K562 (cell line): ENCODE data around the gene ZBTB49. TPM values are rescaled to one million over a fixed set of nuclear protein-coding genes. Genes with fewer than 3 reads are reported as not detected.

Source experiments
- ATF1 ChIP-seq, 2 experiments: fragments of 450-650 bp in 1 of 2; IDR thresholded peaks; 2 replicates each; pipeline ENCODE4 v1.6.1; 2016; ENCODE audit warnings: missing compliant biosample characterization in 1 of 2, missing genetic modification characterization in 1 of 2
- CAMTA2 ChIP-seq: fragments of 250-450 bp; sonication (Bioruptor Pico); conservative IDR thresholded peaks from 2 replicates; pipeline ENCODE4 v1.5.1; 2022
- ELF4 ChIP-seq: fragments of 450-650 bp; formaldehyde crosslinking; IDR thresholded peaks from 2 replicates; pipeline ENCODE4 v1.4.0; 2022; ENCODE audit warnings: missing genetic modification characterization
- HDAC2 ChIP-seq: fragments of 450-650 bp; IDR thresholded peaks from 2 replicates; pipeline ENCODE4 v1.6.1; 2016; ENCODE audit warnings: mild to moderate bottlenecking
- MYC ChIP-seq, 2 experiments: fragments of 250-450 bp in 1 of 2; sonication (Bioruptor Pico) in 1 of 2; IDR thresholded peaks; 2 replicates each; pipeline versions ENCODE4 v1.5.1 to v1.6.1; 2012 to 2021; ENCODE audit warnings: low read depth in 2 of 2, borderline replicate concordance in 1 of 2, improper control_type of control experiment in 1 of 2, low read length in 1 of 2, mild to moderate bottlenecking in 1 of 2, moderate library complexity in 1 of 2
- RCOR1 ChIP-seq, 2 experiments: IDR thresholded peaks; 2 replicates each; pipeline ENCODE4 v1.6.1; 2012; ENCODE audit warnings: low read depth in 2 of 2, low read length in 2 of 2, borderline replicate concordance in 1 of 2, improper control_type of control experiment in 1 of 2
- TEAD4 ChIP-seq, 2 experiments: sonication (generic) in 1 of 2; formaldehyde crosslinking in 1 of 2; IDR thresholded peaks; 2 replicates each; pipeline versions ENCODE4 v1.6.1 to v1.8.0; 2012 to 2022; ENCODE audit warnings: borderline replicate concordance in 1 of 2, inconsistent platforms in 1 of 2, low read length in 1 of 2, mild to moderate bottlenecking in 1 of 2, missing genetic modification reagents in 1 of 2
- YBX1 ChIP-seq: fragments of 450-650 bp; IDR thresholded peaks from 2 replicates; pipeline ENCODE4 v1.7.1; 2016; ENCODE audit warnings: mild to moderate bottlenecking
- ZNF263 ChIP-seq: sonication (generic); formaldehyde crosslinking; IDR thresholded peaks from 2 replicates; pipeline ENCODE4 v1.8.0; 2022; ENCODE audit warnings: mild to moderate bottlenecking, missing genetic modification reagents, borderline replicate concordance
- ZNF274 ChIP-seq: IDR thresholded peaks from 2 replicates; pipeline ENCODE4 v1.6.1; 2011; ENCODE audit warnings: low read depth, mild to moderate bottlenecking, low read length, moderate library complexity, borderline replicate concordance
- ZNF785 ChIP-seq: fragments of 250-450 bp; sonication (Bioruptor Pico); IDR thresholded peaks from 2 replicates; pipeline ENCODE4 v1.4.0; 2020; ENCODE audit warnings: mild to moderate bottlenecking
- polyA plus RNA-seq, 8 experiments: library from polyadenylated mRNA; depleted of rRNA in 4 of 8; stranded (reverse) in 5 of 8; unstranded in 3 of 8; fragments of >200 nt; fragmentation: Nextera tagmentation in 2 of 8; fragmentation: Illumina TruSeq in 1 of 8; extraction: Ambion mirVana in 2 of 8; extraction: Trizol in 1 of 8; gene quantifications; 2 replicates each; pipeline versions ENCODE4 v1.2.1 to v1.2.3, GENCODE V29; 2011 to 2014; ENCODE audit warnings: inconsistent platforms in 1 of 8, missing spikeins in 1 of 8
- total RNA-seq, 7 experiments: library from RNA; depleted of rRNA in 6 of 7; stranded (reverse); fragments of >200 nt in 6 of 7; fragmentation: Illumina TruSeq in 2 of 7; extraction: Trizol in 2 of 7; gene quantifications; 2 replicates each; pipeline versions ENCODE4 v1.2.1 to v1.2.3, GENCODE V29; 2011 to 2021; ENCODE audit warnings: low replicate concordance in 1 of 7
- TF ChIP-seq, protein P1 (sequence below), 2 experiments: IDR thresholded peaks; 2 replicates each; pipeline ENCODE4 v1.6.1; 2012; ENCODE audit warnings: improper control_type of control experiment in 2 of 2, low read depth in 2 of 2, low read length in 2 of 2, borderline replicate concordance in 1 of 2
- TF ChIP-seq, protein P2 (sequence below), 2 experiments: IDR thresholded peaks in 1 of 2; conservative IDR thresholded peaks in 1 of 2; 2 replicates each; pipeline ENCODE4 v1.6.1; 2016; ENCODE audit warnings: low read depth in 2 of 2, mild to moderate bottlenecking in 1 of 2, missing compliant biosample characterization in 1 of 2, missing genetic modification characterization in 1 of 2, moderate library complexity in 1 of 2
- TF ChIP-seq, protein P3 (sequence below): fragments of 250-450 bp; sonication (Bioruptor Pico); IDR thresholded peaks from 2 replicates; pipeline ENCODE4 v1.5.0; 2021; ENCODE audit warnings: mild to moderate bottlenecking, moderate library complexity
- TF ChIP-seq, protein P4 (sequence below): sonication (generic); formaldehyde crosslinking; IDR thresholded peaks from 2 replicates; pipeline ENCODE4 v1.9.0; 2022; ENCODE audit warnings: mild to moderate bottlenecking, missing genetic modification reagents

Gene ZBTB49
- total and polyA plus RNA-seq, 9 of the 15 experiments (the other 6 are each of a cell fraction or from before 2014, with no cell fraction given) = 0.49 to 8.0 (median 4.2) TPM

DNA sequence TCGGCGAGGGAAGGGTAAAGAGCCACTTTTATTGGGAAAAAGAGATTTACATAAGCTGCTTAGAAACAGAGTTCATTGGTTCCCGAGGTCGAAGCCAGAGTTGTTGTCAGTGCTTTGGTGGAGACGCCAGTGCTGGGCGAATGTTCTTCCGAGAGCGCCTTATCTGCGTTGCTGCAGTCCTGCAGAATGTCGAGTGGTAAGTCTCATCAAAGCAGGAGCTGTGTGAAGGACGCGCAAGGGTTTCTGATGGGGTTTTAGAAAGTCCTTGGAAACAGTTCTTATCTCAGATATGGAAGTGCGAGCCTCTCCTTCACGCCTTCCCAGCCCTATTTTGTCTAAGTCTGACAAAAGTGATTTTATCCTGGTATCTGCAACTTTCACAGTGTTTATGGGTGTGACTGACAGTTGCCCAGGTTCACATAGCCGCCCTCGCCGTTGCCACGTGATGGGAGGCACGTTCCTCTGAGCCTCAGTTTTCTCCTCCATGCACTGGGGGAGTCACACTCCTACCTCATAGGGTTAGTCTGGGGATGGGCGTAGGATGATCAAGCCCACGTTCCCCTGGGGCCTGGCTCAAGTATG lies 49.5 kb downstream of the ZBTB49 start (continued):
- TF ChIP-seq MYC (IDR thresholded peaks at IDR 0.05; ENCODE audit: low read depth, low read length) = 0 out of 2 replicates have a peak, but pooled peaks have one; percentile 14
- no peak for TF ChIP-seq MYC (CRISPR knock-in tag; IDR thresholded peaks at IDR 0.05; ENCODE audit: borderline replicate concordance, low read depth)
- TF ChIP-seq ZNF263 (CRISPR knock-in tag) = no peak
- no peak for TF ChIP-seq ELF4 (CRISPR knock-in tag)
- TF ChIP-seq ZNF274 = no peak
- peak; percentile 53 for TF ChIP-seq TEAD4 (IDR thresholded peaks at IDR 0.05; ENCODE audit: low read length)
- TF ChIP-seq TEAD4 (CRISPR knock-in tag; IDR thresholded peaks at IDR 0.05; ENCODE audit: borderline replicate concordance) = no peak
- TF ChIP-seq YBX1 = no peak
- TF ChIP-seq ZNF785 (CRISPR knock-in tag) = no peak
- TF ChIP-seq, protein P1, sequence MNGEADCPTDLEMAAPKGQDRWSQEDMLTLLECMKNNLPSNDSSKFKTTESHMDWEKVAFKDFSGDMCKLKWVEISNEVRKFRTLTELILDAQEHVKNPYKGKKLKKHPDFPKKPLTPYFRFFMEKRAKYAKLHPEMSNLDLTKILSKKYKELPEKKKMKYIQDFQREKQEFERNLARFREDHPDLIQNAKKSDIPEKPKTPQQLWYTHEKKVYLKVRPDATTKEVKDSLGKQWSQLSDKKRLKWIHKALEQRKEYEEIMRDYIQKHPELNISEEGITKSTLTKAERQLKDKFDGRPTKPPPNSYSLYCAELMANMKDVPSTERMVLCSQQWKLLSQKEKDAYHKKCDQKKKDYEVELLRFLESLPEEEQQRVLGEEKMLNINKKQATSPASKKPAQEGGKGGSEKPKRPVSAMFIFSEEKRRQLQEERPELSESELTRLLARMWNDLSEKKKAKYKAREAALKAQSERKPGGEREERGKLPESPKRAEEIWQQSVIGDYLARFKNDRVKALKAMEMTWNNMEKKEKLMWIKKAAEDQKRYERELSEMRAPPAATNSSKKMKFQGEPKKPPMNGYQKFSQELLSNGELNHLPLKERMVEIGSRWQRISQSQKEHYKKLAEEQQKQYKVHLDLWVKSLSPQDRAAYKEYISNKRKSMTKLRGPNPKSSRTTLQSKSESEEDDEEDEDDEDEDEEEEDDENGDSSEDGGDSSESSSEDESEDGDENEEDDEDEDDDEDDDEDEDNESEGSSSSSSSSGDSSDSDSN (IDR thresholded peaks at IDR 0.05; ENCODE audit: borderline replicate concordance in 1 of 2, low read depth in 2 of 2, low read length in 2 of 2) = peak in 1 of 2 experiments; percentile 61; a peak in 1 of 4 replicates
- TF ChIP-seq, protein P2, sequence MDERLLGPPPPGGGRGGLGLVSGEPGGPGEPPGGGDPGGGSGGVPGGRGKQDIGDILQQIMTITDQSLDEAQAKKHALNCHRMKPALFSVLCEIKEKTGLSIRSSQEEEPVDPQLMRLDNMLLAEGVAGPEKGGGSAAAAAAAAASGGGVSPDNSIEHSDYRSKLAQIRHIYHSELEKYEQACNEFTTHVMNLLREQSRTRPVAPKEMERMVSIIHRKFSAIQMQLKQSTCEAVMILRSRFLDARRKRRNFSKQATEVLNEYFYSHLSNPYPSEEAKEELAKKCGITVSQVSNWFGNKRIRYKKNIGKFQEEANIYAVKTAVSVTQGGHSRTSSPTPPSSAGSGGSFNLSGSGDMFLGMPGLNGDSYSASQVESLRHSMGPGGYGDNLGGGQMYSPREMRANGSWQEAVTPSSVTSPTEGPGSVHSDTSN (CRISPR knock-in tag; IDR thresholded peaks at IDR 0.05; ENCODE audit: low read depth) = 0 out of 2 replicates have a peak, but pooled peaks have one; percentile 9
- TF ChIP-seq, protein P2 (tag; conservative IDR thresholded peaks at IDR 0.05; ENCODE audit: low read depth) = peak; percentile 48
- no peak for TF ChIP-seq CAMTA2
- peak in 1 of 2 experiments; percentile 61; a peak in 2 of 4 replicates for TF ChIP-seq RCOR1 (IDR thresholded peaks at IDR 0.05; ENCODE audit: borderline replicate concordance in 1 of 2, low read depth in 2 of 2, low read length in 2 of 2)
- TF ChIP-seq, protein P3, sequence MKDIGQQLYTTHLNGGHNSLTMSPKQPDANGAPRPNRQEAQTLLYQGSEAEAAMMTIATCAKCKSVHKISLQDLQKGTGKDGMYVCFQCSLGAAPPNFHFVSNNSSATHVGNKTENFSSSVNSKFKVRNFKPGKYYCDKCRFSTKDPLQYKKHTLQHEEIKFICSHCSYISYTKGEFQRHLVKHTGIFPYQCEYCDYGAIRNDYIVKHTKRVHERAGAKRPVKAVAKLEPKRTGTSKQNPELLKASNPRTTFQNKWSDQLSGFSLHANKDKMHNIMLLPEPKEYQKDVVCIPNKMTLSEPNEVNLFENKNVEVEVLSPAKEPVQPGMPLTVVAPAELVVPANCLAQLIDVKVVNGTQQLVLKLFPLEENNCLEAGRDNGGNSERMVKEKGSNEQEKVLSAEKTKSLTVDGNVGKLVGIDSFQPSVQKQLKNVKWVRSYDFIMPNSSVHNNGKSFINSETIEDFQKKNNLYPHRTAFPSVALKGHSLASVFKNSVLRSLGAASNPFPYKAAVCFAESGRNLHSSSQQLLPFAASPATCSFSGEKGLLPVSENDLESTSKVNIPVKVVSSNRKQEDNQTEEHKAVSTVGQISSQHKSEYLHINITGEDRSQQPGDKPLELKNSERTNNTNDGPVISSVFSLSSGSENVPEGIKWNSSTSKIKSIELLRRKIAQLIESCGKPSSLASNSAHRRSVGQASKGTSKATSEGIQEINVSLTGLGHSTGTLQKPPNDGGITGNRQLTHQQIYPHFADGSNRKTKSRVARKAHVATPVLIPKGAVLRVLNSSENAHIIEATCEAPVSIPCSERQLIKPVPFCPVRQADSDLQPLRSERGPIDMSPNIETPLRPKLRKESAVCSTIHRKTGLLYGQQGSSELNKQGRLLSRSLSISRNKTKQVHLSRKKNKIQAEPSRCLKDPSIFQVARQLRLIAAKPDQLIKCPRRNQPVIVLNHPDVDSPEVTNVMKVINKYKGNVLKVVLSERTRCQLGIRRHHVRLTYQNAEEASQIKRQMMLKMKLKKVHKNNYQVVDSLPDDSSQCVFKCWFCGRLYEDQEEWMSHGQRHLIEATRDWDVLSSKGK (CRISPR knock-in tag) = no peak
- no peak for TF ChIP-seq ATF1 (CRISPR knock-in tag; IDR thresholded peaks at IDR 0.05)
- 0 out of 2 replicates have a peak, but pooled peaks have one; percentile 33 for TF ChIP-seq ATF1 (tag; IDR thresholded peaks at IDR 0.05)
- TF ChIP-seq HDAC2 = 0 out of 2 replicates have a peak, but pooled peaks have one; percentile 30
- TF ChIP-seq, protein P4, sequence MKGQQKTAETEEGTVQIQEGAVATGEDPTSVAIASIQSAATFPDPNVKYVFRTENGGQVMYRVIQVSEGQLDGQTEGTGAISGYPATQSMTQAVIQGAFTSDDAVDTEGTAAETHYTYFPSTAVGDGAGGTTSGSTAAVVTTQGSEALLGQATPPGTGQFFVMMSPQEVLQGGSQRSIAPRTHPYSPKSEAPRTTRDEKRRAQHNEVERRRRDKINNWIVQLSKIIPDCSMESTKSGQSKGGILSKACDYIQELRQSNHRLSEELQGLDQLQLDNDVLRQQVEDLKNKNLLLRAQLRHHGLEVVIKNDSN (CRISPR knock-in tag) = peak; percentile 83
